HCT116 (cell line): ENCODE results near the gene TTC23L.

Source experiments
- CEBPB ChIP-seq: IDR thresholded peaks from 2 replicates; pipeline ENCODE4 v1.6.1; 2012; ENCODE audit warnings: low read depth
- ELF1 ChIP-seq: IDR thresholded peaks from 2 replicates; pipeline ENCODE4 v1.6.1; 2012; ENCODE audit warnings: low read depth, borderline replicate concordance
- EZH2 ChIP-seq: fragments of 200-600 bp; sonication (generic); IDR thresholded peaks from 2 replicates; pipeline ENCODE4 v1.6.1; 2017; ENCODE audit warnings: antibody characterized with exemption, mixed run types
- EZH2phosphoT487 ChIP-seq: fragments of 200-600 bp; IDR thresholded peaks from 2 replicates; pipeline ENCODE4 v1.6.1; 2018; ENCODE audit warnings: antibody characterized with exemption, borderline replicate concordance
- FOSL1 ChIP-seq: IDR thresholded peaks from 2 replicates; pipeline ENCODE4 v1.6.1; 2012; ENCODE audit warnings: low read depth
- POLR2A ChIP-seq: IDR thresholded peaks from 2 replicates; pipeline ENCODE4 v1.7.0; 2011; ENCODE audit warnings: borderline replicate concordance; ENCODE audit not compliant: insufficient read depth, insufficient read length; ENCODE audit errors: extremely low read depth
- POLR2AphosphoS5 ChIP-seq: IDR thresholded peaks from 2 replicates; pipeline ENCODE4 v1.6.1; 2011; ENCODE audit warnings: mild to moderate bottlenecking, low read depth, low read length, moderate library complexity
- RAD21 ChIP-seq: IDR thresholded peaks from 2 replicates; pipeline ENCODE4 v1.6.1; 2012; ENCODE audit warnings: low read depth, mild to moderate bottlenecking
- SP1 ChIP-seq: IDR thresholded peaks from 2 replicates; pipeline ENCODE4 v1.6.1; 2012; ENCODE audit warnings: low read depth
- TCF7L2 ChIP-seq: IDR thresholded peaks from 2 replicates; pipeline ENCODE4 v1.7.0; 2011; ENCODE audit warnings: borderline replicate concordance, inconsistent platforms; ENCODE audit not compliant: insufficient read depth, insufficient read length; ENCODE audit errors: extremely low read depth
- ZNF274 ChIP-seq: fragments of 200-500 bp; sonication (Bioruptor generic); IDR thresholded peaks from 2 replicates; pipeline ENCODE4 v1.6.1; 2014; ENCODE audit warnings: mild to moderate bottlenecking, low read depth, low read length, inconsistent platforms
- TF ChIP-seq, protein P1 (sequence below): IDR thresholded peaks from 2 replicates; pipeline ENCODE4 v1.6.1; 2012
- TF ChIP-seq, protein P2 (sequence below), 3 experiments: fragments of 200-600 bp in 1 of 3; sonication (generic) in 1 of 3; IDR thresholded peaks in 2 of 3; conservative IDR thresholded peaks in 1 of 3; 2 replicates each; pipeline ENCODE4 v1.5.1; 2012 to 2017; ENCODE audit warnings: low read depth in 2 of 3, low read length in 2 of 3, antibody characterized with exemption in 1 of 3, borderline replicate concordance in 1 of 3, control low read depth in 1 of 3, mild to moderate bottlenecking in 1 of 3, mixed read lengths in 1 of 3, mixed run types in 1 of 3, moderate library complexity in 1 of 3; ENCODE audit not compliant: insufficient read depth in 1 of 3

GRCh38 chr5:34892414-34892813 is 53.5 kb downstream of the TTC23L start:
- TF ChIP-seq, protein P1, sequence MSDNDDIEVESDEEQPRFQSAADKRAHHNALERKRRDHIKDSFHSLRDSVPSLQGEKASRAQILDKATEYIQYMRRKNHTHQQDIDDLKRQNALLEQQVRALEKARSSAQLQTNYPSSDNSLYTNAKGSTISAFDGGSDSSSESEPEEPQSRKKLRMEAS = no peak
- TF ChIP-seq, protein P2, sequence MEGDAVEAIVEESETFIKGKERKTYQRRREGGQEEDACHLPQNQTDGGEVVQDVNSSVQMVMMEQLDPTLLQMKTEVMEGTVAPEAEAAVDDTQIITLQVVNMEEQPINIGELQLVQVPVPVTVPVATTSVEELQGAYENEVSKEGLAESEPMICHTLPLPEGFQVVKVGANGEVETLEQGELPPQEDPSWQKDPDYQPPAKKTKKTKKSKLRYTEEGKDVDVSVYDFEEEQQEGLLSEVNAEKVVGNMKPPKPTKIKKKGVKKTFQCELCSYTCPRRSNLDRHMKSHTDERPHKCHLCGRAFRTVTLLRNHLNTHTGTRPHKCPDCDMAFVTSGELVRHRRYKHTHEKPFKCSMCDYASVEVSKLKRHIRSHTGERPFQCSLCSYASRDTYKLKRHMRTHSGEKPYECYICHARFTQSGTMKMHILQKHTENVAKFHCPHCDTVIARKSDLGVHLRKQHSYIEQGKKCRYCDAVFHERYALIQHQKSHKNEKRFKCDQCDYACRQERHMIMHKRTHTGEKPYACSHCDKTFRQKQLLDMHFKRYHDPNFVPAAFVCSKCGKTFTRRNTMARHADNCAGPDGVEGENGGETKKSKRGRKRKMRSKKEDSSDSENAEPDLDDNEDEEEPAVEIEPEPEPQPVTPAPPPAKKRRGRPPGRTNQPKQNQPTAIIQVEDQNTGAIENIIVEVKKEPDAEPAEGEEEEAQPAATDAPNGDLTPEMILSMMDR (IDR thresholded peaks at IDR 0.05 in 2 of 3, conservative IDR thresholded peaks at IDR 0.05 in 1 of 3; ENCODE audit: borderline replicate concordance in 1 of 3, insufficient read depth in 1 of 3, low read depth in 2 of 3, low read length in 2 of 3) = no peak
- TF ChIP-seq EZH2phosphoT487 (no peak), RAD21 (no peak), CEBPB (no peak), TCF7L2 (no peak), POLR2AphosphoS5 (no peak), POLR2A (no peak), EZH2 (no peak), ELF1 (no peak), FOSL1 (no peak), ZNF274 (no peak), SP1 (no peak)
